ENCODE data around the gene ADAMTS13.
A peak's percentile ranks its signal among the peaks of the same experiment; 100 is the strongest.

GRCh38 chr9:133419005-133419404, 3.2 kb upstream of the ADAMTS13 start:
- TF ChIP-seq CTCF (IDR thresholded peaks at IDR 0.05) (no peak), POLR2AphosphoS5 (IDR thresholded peaks at IDR 0.05) (peak in 2 of 3 donors; percentile 63 to 77), POLR2A (IDR thresholded peaks at IDR 0.05) (peak; percentile 63)

All from transverse colon (tissue), 4 donors.